Measurements from ENCODE around the gene CD80.

DNA sequence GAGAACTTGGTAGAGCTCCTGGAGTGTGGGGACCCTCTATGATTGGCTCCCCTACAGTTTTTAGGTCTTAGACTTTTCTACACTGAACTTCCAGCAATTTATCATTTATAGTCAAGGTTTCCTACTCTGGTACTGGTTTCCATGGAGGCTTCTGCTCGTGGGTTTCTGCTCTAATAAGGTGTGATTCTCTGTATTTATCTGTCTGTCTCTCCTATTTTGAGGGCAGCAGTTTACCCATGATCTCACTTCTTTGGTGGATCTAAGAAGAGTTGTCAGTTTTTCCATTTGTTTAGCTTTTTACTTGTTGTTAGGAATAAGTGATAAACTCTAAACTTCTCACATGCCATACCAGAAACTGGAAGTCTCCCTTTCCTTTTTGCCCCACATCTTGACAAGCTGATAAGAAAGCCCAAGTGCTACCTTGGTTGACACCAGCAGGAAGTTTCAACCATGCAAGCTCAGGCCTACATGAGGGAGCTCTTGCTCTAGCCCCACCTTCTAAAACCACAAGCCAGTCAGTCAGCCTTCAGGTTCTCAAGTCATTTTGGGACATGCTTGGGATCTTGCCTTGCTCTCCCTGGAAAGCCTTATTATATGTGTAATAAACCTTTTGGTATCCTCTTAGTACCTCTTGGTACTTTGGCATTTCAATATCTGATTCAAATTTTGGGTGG, 51.1 kb downstream of the CD80 start:
- TF ChIP-seq, protein P1, sequence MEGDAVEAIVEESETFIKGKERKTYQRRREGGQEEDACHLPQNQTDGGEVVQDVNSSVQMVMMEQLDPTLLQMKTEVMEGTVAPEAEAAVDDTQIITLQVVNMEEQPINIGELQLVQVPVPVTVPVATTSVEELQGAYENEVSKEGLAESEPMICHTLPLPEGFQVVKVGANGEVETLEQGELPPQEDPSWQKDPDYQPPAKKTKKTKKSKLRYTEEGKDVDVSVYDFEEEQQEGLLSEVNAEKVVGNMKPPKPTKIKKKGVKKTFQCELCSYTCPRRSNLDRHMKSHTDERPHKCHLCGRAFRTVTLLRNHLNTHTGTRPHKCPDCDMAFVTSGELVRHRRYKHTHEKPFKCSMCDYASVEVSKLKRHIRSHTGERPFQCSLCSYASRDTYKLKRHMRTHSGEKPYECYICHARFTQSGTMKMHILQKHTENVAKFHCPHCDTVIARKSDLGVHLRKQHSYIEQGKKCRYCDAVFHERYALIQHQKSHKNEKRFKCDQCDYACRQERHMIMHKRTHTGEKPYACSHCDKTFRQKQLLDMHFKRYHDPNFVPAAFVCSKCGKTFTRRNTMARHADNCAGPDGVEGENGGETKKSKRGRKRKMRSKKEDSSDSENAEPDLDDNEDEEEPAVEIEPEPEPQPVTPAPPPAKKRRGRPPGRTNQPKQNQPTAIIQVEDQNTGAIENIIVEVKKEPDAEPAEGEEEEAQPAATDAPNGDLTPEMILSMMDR (IDR thresholded peaks at IDR 0.05 in 4 of 5, conservative IDR thresholded peaks at IDR 0.05 in 1 of 5): no peak
- TF ChIP-seq POLR2A (IDR thresholded peaks at IDR 0.05): no peak
